GM23338 (cell line): Measurements from ENCODE around the gene GPR35.

Experiments used
- CREB1 ChIP-seq: fragments of 250-450 bp; sonication (Bioruptor Pico); IDR thresholded peaks from 2 replicates; pipeline ENCODE4 v1.5.0; 2020; ENCODE audit warnings: low read depth, mild to moderate bottlenecking, moderate library complexity
- CTCF ChIP-seq, 2 experiments: fragments of 200-600 bp in 1 of 2; sonication (generic) in 1 of 2; conservative IDR thresholded peaks; 2 replicates each; pipeline versions ENCODE4 v1.5.1 to v1.6.1; 2016 to 2017; ENCODE audit warnings: antibody characterized with exemption in 2 of 2, low read depth in 2 of 2, mild to moderate bottlenecking in 2 of 2, moderate library complexity in 1 of 2
- EZH2 ChIP-seq: fragments of 200-600 bp; sonication (generic); IDR thresholded peaks from one replicate; pipeline ENCODE4 v1.8.0; 2017; ENCODE audit warnings: antibody characterized with exemption, mild to moderate bottlenecking, low read depth; ENCODE audit not compliant: unreplicated experiment
- EZH2phosphoT487 ChIP-seq: fragments of 200-600 bp; sonication (generic); IDR thresholded peaks from one replicate; pipeline ENCODE4 v1.8.1; 2018; ENCODE audit warnings: antibody characterized with exemption; ENCODE audit not compliant: unreplicated experiment
- POLR2AphosphoS5 ChIP-seq: IDR thresholded peaks from 2 replicates; pipeline ENCODE4 v1.6.1; 2016; ENCODE audit warnings: antibody characterized with exemption, low read depth
- ZNF114 ChIP-seq: fragments of 250-450 bp; sonication (Bioruptor Pico); IDR thresholded peaks from 2 replicates; pipeline ENCODE4 v1.5.0; 2020; ENCODE audit warnings: mild to moderate bottlenecking, moderate library complexity
- ZNF331 ChIP-seq: fragments of 250-450 bp; sonication (Bioruptor Pico); IDR thresholded peaks from 2 replicates; pipeline ENCODE4 v1.5.0; 2020; ENCODE audit warnings: low read depth, mild to moderate bottlenecking, moderate library complexity
- TF ChIP-seq, protein P1 (sequence below): IDR thresholded peaks from one replicate; pipeline ENCODE4 v1.6.1; 2018; ENCODE audit warnings: antibody characterized with exemption; ENCODE audit not compliant: unreplicated experiment

GRCh38 chr2:240624950-240625621 lies at the start of gene GPR35:
- TF ChIP-seq CTCF (conservative IDR thresholded peaks at IDR 0.05; ENCODE audit: low read depth in 2 of 2) (no peak), CREB1 (CRISPR knock-in tag) (no peak), EZH2 (no peak), POLR2AphosphoS5 (no peak), EZH2phosphoT487 (no peak), ZNF331 (CRISPR knock-in tag) (no peak), ZNF114 (CRISPR knock-in tag) (no peak)
- TF ChIP-seq, protein P1, sequence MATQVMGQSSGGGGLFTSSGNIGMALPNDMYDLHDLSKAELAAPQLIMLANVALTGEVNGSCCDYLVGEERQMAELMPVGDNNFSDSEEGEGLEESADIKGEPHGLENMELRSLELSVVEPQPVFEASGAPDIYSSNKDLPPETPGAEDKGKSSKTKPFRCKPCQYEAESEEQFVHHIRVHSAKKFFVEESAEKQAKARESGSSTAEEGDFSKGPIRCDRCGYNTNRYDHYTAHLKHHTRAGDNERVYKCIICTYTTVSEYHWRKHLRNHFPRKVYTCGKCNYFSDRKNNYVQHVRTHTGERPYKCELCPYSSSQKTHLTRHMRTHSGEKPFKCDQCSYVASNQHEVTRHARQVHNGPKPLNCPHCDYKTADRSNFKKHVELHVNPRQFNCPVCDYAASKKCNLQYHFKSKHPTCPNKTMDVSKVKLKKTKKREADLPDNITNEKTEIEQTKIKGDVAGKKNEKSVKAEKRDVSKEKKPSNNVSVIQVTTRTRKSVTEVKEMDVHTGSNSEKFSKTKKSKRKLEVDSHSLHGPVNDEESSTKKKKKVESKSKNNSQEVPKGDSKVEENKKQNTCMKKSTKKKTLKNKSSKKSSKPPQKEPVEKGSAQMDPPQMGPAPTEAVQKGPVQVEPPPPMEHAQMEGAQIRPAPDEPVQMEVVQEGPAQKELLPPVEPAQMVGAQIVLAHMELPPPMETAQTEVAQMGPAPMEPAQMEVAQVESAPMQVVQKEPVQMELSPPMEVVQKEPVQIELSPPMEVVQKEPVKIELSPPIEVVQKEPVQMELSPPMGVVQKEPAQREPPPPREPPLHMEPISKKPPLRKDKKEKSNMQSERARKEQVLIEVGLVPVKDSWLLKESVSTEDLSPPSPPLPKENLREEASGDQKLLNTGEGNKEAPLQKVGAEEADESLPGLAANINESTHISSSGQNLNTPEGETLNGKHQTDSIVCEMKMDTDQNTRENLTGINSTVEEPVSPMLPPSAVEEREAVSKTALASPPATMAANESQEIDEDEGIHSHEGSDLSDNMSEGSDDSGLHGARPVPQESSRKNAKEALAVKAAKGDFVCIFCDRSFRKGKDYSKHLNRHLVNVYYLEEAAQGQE: no peak
